Testis (tissue), 3 donors: ENCODE data around the gene CEMIP. TPM values are rescaled to one million over a fixed set of nuclear protein-coding genes. Genes with fewer than 3 reads are reported as not detected.

Experiments used
- DNase-seq: peaks from one replicate; pipeline ENCODE4 v3.0.0-alpha.2; 2019
- H3K27ac ChIP-seq, 2 donors: fragments of 200-600 bp; sonication (generic); one replicate each; pipeline ENCODE4 v1.5.1; 2019
- H3K27me3 ChIP-seq: fragments of 200-600 bp; sonication (generic); one replicate; pipeline ENCODE4 v1.5.1; 2019
- H3K36me3 ChIP-seq: fragments of 200-600 bp; sonication (generic); one replicate; pipeline ENCODE4 v1.5.1; 2017; ENCODE audit warnings: low read depth; ENCODE audit errors: missing control alignments
- H3K4me1 ChIP-seq: fragments of 200-600 bp; sonication (generic); one replicate; pipeline ENCODE4 v1.5.1; 2019
- H3K4me3 ChIP-seq, 2 donors: fragments of 200-600 bp; sonication (generic); one replicate each; pipeline ENCODE4 v1.5.1; 2017 to 2019
- H3K9me3 ChIP-seq: fragments of 200-600 bp; sonication (generic); one replicate; pipeline ENCODE4 v1.5.1; 2017
- CTCF ChIP-seq, 3 experiments: fragments of 450-650 bp in 2 of 3; fragments of 200-600 bp in 1 of 3; sonication (generic) in 1 of 3; IDR thresholded peaks; one replicate each; pipeline ENCODE4 v1.5.1; 2016 to 2019; ENCODE audit warnings: antibody characterized with exemption in 3 of 3, mild to moderate bottlenecking in 2 of 3, moderate library complexity in 1 of 3
- POLR2A ChIP-seq: fragments of 450-650 bp; IDR thresholded peaks from one replicate; pipeline ENCODE4 v1.6.1; 2017; ENCODE audit warnings: antibody characterized with exemption, mild to moderate bottlenecking, moderate library complexity
- WGBS, 2 donors: methylation state at CpG; one replicate each; pipeline ENCODE4 v1.1.5; 2018; 5-methylcytosine and 5-hydroxymethylcytosine counted together
- intact Hi-C: fragments of 100-400 bp; cut with DNase I; formaldehyde crosslinking; loops from one replicate; pipeline ENCODE4 v1.15.1; 2023; ENCODE audit warnings: low total_unique reads
- polyA plus RNA-seq: library from polyadenylated mRNA; stranded (reverse); fragments of 350-450 nt; fragmentation: Illumina TruSeq; extraction: RNeasy Lipid Tissue Mini Kit (QIAGEN cat#74804); gene quantifications from one replicate; pipeline ENCODE4 v1.2.3, GENCODE V29; 2014; ENCODE audit warnings: low read depth, low replicate concordance; ENCODE audit not compliant: insufficient read depth
- total RNA-seq, 2 donors: library from RNA; depleted of rRNA; stranded (reverse); fragments of >200 nt; gene quantifications; one replicate each; pipeline ENCODE4 v1.2.3, GENCODE V29; 2016

The CEMIP gene
- total and polyA plus RNA-seq, 3 donors from 2014 or later = 7.5 to 21.5 (median 8.3) TPM

- Histone ChIP-seq H3K36me3 (no peaks in the 10 kb centered on the region), H3K4me1 (no peaks in the 10 kb centered on the region), H3K9me3 (no peaks in the 10 kb centered on the region), H3K27ac (no peak overlapping the region), H3K27me3 (no peaks in the 10 kb centered on the region), H3K4me3 (no peak overlapping the region)
- WGBS, 2 donors = 94 to 96% methylated on average over 3 of the region's 3 CpGs
- TF ChIP-seq POLR2A (no peak), CTCF (IDR thresholded peaks at IDR 0.05) (no peak)
- intact Hi-C loops = loop anchor here (5.0 kb wide), 2 partner anchors 203 to 318 kb away; no protein-coding TSS in a partner anchor
- no peak for DNase-seq
Measured at GRCh38 chr15:80775338-80775737, 3.8 kb upstream of the CEMIP start.

GRCh38 chr15:80776420-80777045 lies 2.6 kb upstream of the CEMIP start:
- WGBS, 2 donors = 37 to 43% methylated on average over 5 of the region's 5 CpGs
- intact Hi-C loops = loop anchor here (5.0 kb wide), 2 partner anchors 204 to 319 kb away; no protein-coding TSS in a partner anchor
- no peak for TF ChIP-seq POLR2A
- peak; percentile 77 to 86 (median 78) for TF ChIP-seq CTCF (IDR thresholded peaks at IDR 0.05)
- H3K27ac ChIP-seq = no peak overlapping the region
- H3K4me1 ChIP-seq = no peaks in the 10 kb centered on the region
- H3K36me3 ChIP-seq = no peaks in the 10 kb centered on the region
- H3K9me3 ChIP-seq = no peaks in the 10 kb centered on the region
- peak; percentile 87 for DNase-seq
- no peaks in the 10 kb centered on the region for H3K27me3 ChIP-seq
- H3K4me3 ChIP-seq = no peak overlapping the region

- H3K4me3 ChIP-seq = no peak overlapping the region
- H3K27me3 ChIP-seq = no peaks in the 10 kb centered on the region
- intact Hi-C loops = loop anchor here (5.0 kb wide), 2 partner anchors 205 to 320 kb away; no protein-coding TSS in a partner anchor
- 68 to 74% methylated on average over 8 of the region's 8 CpGs for WGBS, 2 donors
- H3K9me3 ChIP-seq = no peaks in the 10 kb centered on the region
- H3K36me3 ChIP-seq = no peaks in the 10 kb centered on the region
- no peak for DNase-seq
- H3K4me1 ChIP-seq = no peaks in the 10 kb centered on the region
- TF ChIP-seq POLR2A (no peak), CTCF (IDR thresholded peaks at IDR 0.05) (no peak)
- no peak overlapping the region for H3K27ac ChIP-seq
Measured at GRCh38 chr15:80777137-80777536, 2.0 kb upstream of the CEMIP start.

- Histone ChIP-seq H3K4me3 (no peak overlapping the region), H3K36me3 (no peaks in the 10 kb centered on the region), H3K9me3 (no peaks in the 10 kb centered on the region), H3K27ac (no peak overlapping the region), H3K27me3 (no peaks in the 10 kb centered on the region), H3K4me1 (no peaks in the 10 kb centered on the region)
- TF ChIP-seq CTCF (IDR thresholded peaks at IDR 0.05) = no peak
- no peak for TF ChIP-seq POLR2A
- DNase-seq = no peak
- WGBS, 2 donors = 68 to 70% methylated on average over 10 of the region's 10 CpGs
- intact Hi-C loops = loop anchor here (5.0 kb wide), 2 partner anchors 206 to 321 kb away; no protein-coding TSS in a partner anchor
Measured at GRCh38 chr15:80777826-80778620, 1.1 kb upstream of the CEMIP start.
